ENCODE measurements around the gene JUND.

- peak in 1 of 2 experiments; percentile 61; a peak in 1 of 4 replicates for TF ChIP-seq HDAC2 (IDR thresholded peaks at IDR 0.05; ENCODE audit: borderline replicate concordance in 1 of 2, low read depth in 2 of 2, low read length in 2 of 2)
- no peak for TF ChIP-seq CTCF (IDR thresholded peaks at IDR 0.05; ENCODE audit: control extremely low read depth in 1 of 3, insufficient read depth in 1 of 3, low read depth in 1 of 3, low read length in 3 of 3)
- no peak for TF ChIP-seq CHD2 (IDR thresholded peaks at IDR 0.05; ENCODE audit: low read length)
- TF ChIP-seq ASH2L (IDR thresholded peaks at IDR 0.05; ENCODE audit: low read length): peak; percentile 59
- no peak; a peak in 1 of 4 replicates for TF ChIP-seq RAD21 (IDR thresholded peaks at IDR 0.05 in 1 of 2, conservative IDR thresholded peaks at IDR 0.05 in 1 of 2; ENCODE audit: low read depth in 2 of 2, low read length in 2 of 2)
- no peak for TF ChIP-seq POLR2A (IDR thresholded peaks at IDR 0.05; ENCODE audit: control extremely low read depth in 1 of 2, low read depth in 2 of 2, low read length in 2 of 2)
- 0 out of 2 replicates have a peak, but pooled peaks have one; percentile 61 for TF ChIP-seq MAX (IDR thresholded peaks at IDR 0.05)
- TF ChIP-seq RFX5 (IDR thresholded peaks at IDR 0.05; ENCODE audit: borderline replicate concordance, low read depth, low read length): no peak
- no peak for TF ChIP-seq SRF (IDR thresholded peaks at IDR 0.05; ENCODE audit: low read depth, low read length)
- no peak for TF ChIP-seq PHF8 (conservative IDR thresholded peaks at IDR 0.05; ENCODE audit: low read depth, low read length)
These were observed 11.6 kb upstream of the JUND start for GRCh38 chr19:18292810-18293641.

Data from H1 (cell line).